ENCODE results near the gene KIF13A. TPM values are rescaled to one million over a fixed set of nuclear protein-coding genes. Genes with fewer than 3 reads are reported as not detected.

The KIF13A gene
- total and polyA plus RNA-seq, 2 donors (not counting 3 experiments of a cell fraction or from before 2014, with no cell fraction given): 24.9 to 65.8 TPM

DNA sequence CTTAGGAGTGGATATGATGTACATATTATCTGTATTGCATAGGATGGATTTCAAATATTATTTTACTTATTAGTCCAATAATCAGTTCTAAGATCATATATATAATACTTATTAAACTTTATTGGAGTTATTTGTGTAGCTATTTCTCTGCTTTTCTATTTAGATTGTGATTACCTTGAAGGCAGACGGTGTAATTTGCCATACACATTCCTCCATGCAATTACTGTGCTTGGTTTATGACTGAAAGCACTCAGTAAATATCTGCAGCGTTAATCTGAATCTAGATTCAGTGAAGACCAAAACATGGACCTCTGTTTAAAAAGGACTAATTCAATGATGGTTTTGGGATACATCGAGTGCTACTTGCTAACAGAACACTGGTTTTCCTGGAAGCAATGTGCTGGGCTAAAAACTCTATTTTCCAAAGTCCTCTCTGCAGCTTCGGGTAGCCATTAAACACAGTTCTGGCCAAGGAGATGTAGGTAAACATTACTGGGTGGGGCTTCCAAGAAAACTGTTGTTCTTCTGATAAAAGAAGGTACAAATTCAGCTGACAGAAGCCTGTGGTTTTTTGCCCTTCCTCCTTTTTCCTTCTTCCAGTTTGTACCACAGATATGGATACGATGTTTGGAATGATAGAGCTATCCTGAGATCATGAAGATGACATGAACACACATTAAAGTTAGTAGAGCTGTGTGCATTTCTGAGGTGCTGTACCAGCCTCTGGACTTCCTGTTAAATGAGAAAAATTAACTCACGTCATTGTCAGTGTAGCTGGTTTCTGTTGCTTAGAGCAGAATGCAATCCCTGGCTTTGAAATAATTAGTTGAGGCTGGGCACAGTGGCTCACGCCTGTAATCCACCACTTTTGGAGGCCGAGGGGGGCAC lies 144.3 kb downstream of the KIF13A start:
- FAIRE-seq: no peak
- Histone ChIP-seq H3K9me3 (replicated peaks; ENCODE audit: control insufficient read depth, insufficient read depth, low read length) (no peaks in the 10 kb centered on the region), H3K27ac (ENCODE audit: insufficient read depth, low read depth, low read length) (no peak overlapping the region), H3K27me3 (ENCODE audit: control insufficient read depth in 2 of 2, insufficient read depth in 2 of 2, low read length in 2 of 2) (no peaks in the 10 kb centered on the region), H3K36me3 (ENCODE audit: control insufficient read depth in 2 of 2, extremely low read depth in 1 of 2, insufficient read depth in 2 of 2, low read length in 2 of 2) (no peaks in the 10 kb centered on the region), H3K79me2 (ENCODE audit: control insufficient read depth, insufficient read depth, low read length) (no peaks in the 10 kb centered on the region), H3K4me2 (ENCODE audit: insufficient read depth, low read length) (no peak overlapping the region), H2AFZ (ENCODE audit: low read depth, low read length) (no peak overlapping the region), H3K4me1 (ENCODE audit: control insufficient read depth, extremely low read depth, insufficient read depth, low read length) (peaks cover 25% of the 10 kb centered on the region), H4K20me1 (replicated peaks; ENCODE audit: control insufficient read depth, extremely low read depth, insufficient read depth, low read length) (no peaks in the 10 kb centered on the region), H3K9ac (replicated peaks; ENCODE audit: extremely low read depth, insufficient read depth, low read length) (no peak overlapping the region), H3K4me3 (replicated peaks in 1 of 3; ENCODE audit: insufficient read depth in 1 of 3, low read depth in 1 of 3, low read length in 3 of 3) (no peak overlapping the region), H3K9me1 (replicated peaks; ENCODE audit: control insufficient read depth, extremely low read depth, insufficient read depth, low read length) (no peaks in the 10 kb centered on the region)
- ChIA-PET CTCF (interaction anchor here (0.7 to 1.1 kb wide), 3 partner anchors 9 to 21 kb away, joined by 3 to 6 read pairs (median 3); no protein-coding TSS in a partner anchor), POLR2A (no interaction called here)
- intact Hi-C loops (cut with micrococcal nuclease) (no loop called here), dilution Hi-C loops (cut with MboI; ENCODE audit: extremely low pct_ligation_motif_present, low sequenced_read_pairs) (no loop called here)
- TF ChIP-seq JUN (IDR thresholded peaks at IDR 0.05; ENCODE audit: borderline replicate concordance, insufficient read depth, insufficient read length, low read depth) (no peak), GATA2 (IDR thresholded peaks at IDR 0.05; ENCODE audit: insufficient read depth, insufficient read length, low read depth, low read length) (no peak), FOS (IDR thresholded peaks at IDR 0.05; ENCODE audit: borderline replicate concordance, insufficient read depth, low read length) (no peak), EZH2 (IDR thresholded peaks at IDR 0.05; ENCODE audit: borderline replicate concordance, low read depth, low read length, severe bottlenecking) (no peak), MYC (IDR thresholded peaks at IDR 0.05; ENCODE audit: low read depth, low read length) (no peak), POLR2A (IDR thresholded peaks at IDR 0.05; ENCODE audit: low read depth, low read length) (no peak), POLR2AphosphoS5 (IDR thresholded peaks at IDR 0.05; ENCODE audit: insufficient read depth, low read depth, low read length) (no peak)
- TF ChIP-seq, protein P1, sequence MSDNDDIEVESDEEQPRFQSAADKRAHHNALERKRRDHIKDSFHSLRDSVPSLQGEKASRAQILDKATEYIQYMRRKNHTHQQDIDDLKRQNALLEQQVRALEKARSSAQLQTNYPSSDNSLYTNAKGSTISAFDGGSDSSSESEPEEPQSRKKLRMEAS (IDR thresholded peaks at IDR 0.05; ENCODE audit: insufficient read depth, insufficient read length): no peak
- TF ChIP-seq, protein P2, sequence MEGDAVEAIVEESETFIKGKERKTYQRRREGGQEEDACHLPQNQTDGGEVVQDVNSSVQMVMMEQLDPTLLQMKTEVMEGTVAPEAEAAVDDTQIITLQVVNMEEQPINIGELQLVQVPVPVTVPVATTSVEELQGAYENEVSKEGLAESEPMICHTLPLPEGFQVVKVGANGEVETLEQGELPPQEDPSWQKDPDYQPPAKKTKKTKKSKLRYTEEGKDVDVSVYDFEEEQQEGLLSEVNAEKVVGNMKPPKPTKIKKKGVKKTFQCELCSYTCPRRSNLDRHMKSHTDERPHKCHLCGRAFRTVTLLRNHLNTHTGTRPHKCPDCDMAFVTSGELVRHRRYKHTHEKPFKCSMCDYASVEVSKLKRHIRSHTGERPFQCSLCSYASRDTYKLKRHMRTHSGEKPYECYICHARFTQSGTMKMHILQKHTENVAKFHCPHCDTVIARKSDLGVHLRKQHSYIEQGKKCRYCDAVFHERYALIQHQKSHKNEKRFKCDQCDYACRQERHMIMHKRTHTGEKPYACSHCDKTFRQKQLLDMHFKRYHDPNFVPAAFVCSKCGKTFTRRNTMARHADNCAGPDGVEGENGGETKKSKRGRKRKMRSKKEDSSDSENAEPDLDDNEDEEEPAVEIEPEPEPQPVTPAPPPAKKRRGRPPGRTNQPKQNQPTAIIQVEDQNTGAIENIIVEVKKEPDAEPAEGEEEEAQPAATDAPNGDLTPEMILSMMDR (IDR thresholded peaks at IDR 0.05; ENCODE audit: extremely low read depth in 1 of 2, insufficient read depth in 1 of 2, low read depth in 1 of 2, low read length in 2 of 2): no peak
- BruUV-seq (replicated peaks): no TSS peak
- no peak for DNase-seq (ENCODE audit: low read depth, low spot score)

Measured in endothelial cell of umbilical vein (primary cell).